ENCODE measurements around the gene SMIM13.
A peak's percentile ranks its signal among the peaks of the same experiment; 100 is the strongest.
"Not testable (repeated sequence)": the region's sequence is repeated elsewhere in the genome, so short reads cannot be mapped to it uniquely, and the experiment has no call there.

Gene SMIM13

DNA sequence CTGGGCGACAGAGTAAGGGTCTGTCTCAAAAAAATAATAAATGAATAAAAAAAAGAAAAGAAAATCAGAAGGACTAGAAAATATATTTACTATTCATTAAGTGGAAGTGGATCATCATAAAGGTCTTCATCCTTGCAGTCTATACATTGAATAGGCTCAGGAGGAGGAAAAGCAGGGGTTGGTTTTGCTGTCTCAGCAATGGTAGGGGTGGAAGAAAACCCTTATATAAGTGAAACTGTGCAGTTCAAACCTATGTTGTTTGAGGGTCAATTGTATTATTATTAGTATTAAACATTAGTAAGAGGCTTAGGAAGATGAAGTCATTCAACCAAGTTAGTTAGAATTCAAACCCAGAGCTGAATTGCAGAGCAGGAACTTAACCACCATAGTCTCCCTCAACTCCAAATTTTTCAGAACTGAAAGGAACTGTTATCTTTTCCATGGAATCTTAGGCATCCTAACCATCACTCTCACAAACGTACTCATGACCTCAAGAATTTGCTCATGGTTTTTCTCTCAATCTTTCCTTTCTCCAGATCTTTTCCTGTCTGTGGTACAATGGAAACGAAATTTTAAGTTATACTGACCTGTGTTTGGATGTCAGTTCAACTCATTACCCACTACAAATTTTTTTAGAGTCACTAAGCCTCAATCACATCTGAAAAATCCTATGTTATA is 7.7 kb upstream of the SMIM13 start:
- no peaks in the 10 kb centered on the region for H3K36me3 ChIP-seq (ENCODE audit: control insufficient read depth, low read length)

GRCh38 chr6:11087141-11087812 is 6.4 kb upstream of the SMIM13 start:
- H3F3A ChIP-seq (ENCODE audit: control insufficient read depth, insufficient read depth); H3K27me3 ChIP-seq (ENCODE audit: control insufficient read depth, low read length); H3K9me2 ChIP-seq (replicated peaks; ENCODE audit: control insufficient read depth, low read length); H3K27ac ChIP-seq (ENCODE audit: low read depth, low read length); H4K20me1 ChIP-seq (ENCODE audit: control insufficient read depth, insufficient read depth, low read depth, low read length); H3K4me3 ChIP-seq (ENCODE audit: low read length); H3K9me3 ChIP-seq (ENCODE audit: control insufficient read depth, insufficient read depth, low read length); H3K4me2 ChIP-seq (ENCODE audit: low read length); H3K36me3 ChIP-seq (ENCODE audit: control insufficient read depth, low read length); H3K79me2 ChIP-seq (ENCODE audit: control insufficient read depth, low read length): not testable (repeated sequence)
- peaks cover 12% of the 10 kb centered on the region for H3K4me1 ChIP-seq (ENCODE audit: control insufficient read depth, low read length)

More for the DNA sequence above, 7.7 kb upstream of the SMIM13 start:
- no peaks in the 10 kb centered on the region for H3K9me3 ChIP-seq (ENCODE audit: control insufficient read depth, insufficient read depth, low read length)
- H3K4me2 ChIP-seq (ENCODE audit: low read length), result no peak overlapping the region
- no peak for TF ChIP-seq EZH2phosphoT487 (IDR thresholded peaks at IDR 0.05; ENCODE audit: borderline replicate concordance, low read length)
- H3K4me1 ChIP-seq (ENCODE audit: control insufficient read depth, low read length), result no peaks in the 10 kb centered on the region
- H3K79me2 ChIP-seq (ENCODE audit: control insufficient read depth, low read length), result no peaks in the 10 kb centered on the region
- H3K27ac ChIP-seq (ENCODE audit: low read depth, low read length), result no peak overlapping the region
- H3K4me3 ChIP-seq (ENCODE audit: low read length), result no peak overlapping the region
- H4K20me1 ChIP-seq (ENCODE audit: control insufficient read depth, insufficient read depth, low read depth, low read length), result no peaks in the 10 kb centered on the region
- no peaks in the 10 kb centered on the region for H3K9me2 ChIP-seq (replicated peaks; ENCODE audit: control insufficient read depth, low read length)
- H3F3A ChIP-seq (ENCODE audit: control insufficient read depth, insufficient read depth), result no peaks in the 10 kb centered on the region
- no peaks in the 10 kb centered on the region for H3K27me3 ChIP-seq (ENCODE audit: control insufficient read depth, low read length)

DNA sequence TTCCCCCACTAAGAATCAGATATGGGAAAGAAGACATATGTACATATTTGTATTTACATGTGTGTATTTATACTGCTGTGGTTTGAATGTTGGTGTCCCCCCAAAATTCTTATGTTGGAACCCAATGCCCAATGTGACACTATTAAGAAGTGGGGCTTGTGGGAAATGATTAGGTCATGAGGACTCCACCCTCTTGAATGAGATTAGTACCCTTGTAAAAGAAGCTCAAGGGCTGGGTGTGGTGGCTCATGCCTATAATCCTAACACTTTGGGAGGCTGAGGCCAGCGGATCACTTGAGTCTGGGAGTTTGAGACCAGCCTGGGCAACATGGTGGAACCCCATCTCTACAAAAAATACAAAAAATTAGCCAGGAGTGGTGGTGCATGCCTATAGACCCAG is 3.9 kb upstream of the SMIM13 start:
- no peaks in the 10 kb centered on the region for H3K9me2 ChIP-seq (replicated peaks; ENCODE audit: control insufficient read depth, low read length)
- H3K9me3 ChIP-seq (ENCODE audit: control insufficient read depth, insufficient read depth, low read length), result no peaks in the 10 kb centered on the region
- no peaks in the 10 kb centered on the region for H3K27me3 ChIP-seq (ENCODE audit: control insufficient read depth, low read length)
- TF ChIP-seq CTCF (IDR thresholded peaks at IDR 0.05; ENCODE audit: low read depth, low read length, poor library complexity, severe bottlenecking) (no peak), EZH2phosphoT487 (IDR thresholded peaks at IDR 0.05; ENCODE audit: borderline replicate concordance, low read length) (no peak)
- no peaks in the 10 kb centered on the region for H4K20me1 ChIP-seq (ENCODE audit: control insufficient read depth, insufficient read depth, low read depth, low read length)
- H3K4me2 ChIP-seq (ENCODE audit: low read length), result no peak overlapping the region
- no peak overlapping the region for H3K27ac ChIP-seq (ENCODE audit: low read depth, low read length)
- no peak overlapping the region for H3K4me3 ChIP-seq (ENCODE audit: low read length)
- H3K79me2 ChIP-seq (ENCODE audit: control insufficient read depth, low read length), result peaks cover 6% of the 10 kb centered on the region
- H3K36me3 ChIP-seq (ENCODE audit: control insufficient read depth, low read length), result no peaks in the 10 kb centered on the region
- peaks cover 20% of the 10 kb centered on the region for H3K4me1 ChIP-seq (ENCODE audit: control insufficient read depth, low read length)
- no peaks in the 10 kb centered on the region for H3F3A ChIP-seq (ENCODE audit: control insufficient read depth, insufficient read depth)

- not testable (repeated sequence) for H3F3A ChIP-seq (ENCODE audit: control insufficient read depth, insufficient read depth); H3K27ac ChIP-seq (ENCODE audit: low read depth, low read length)
Observed at GRCh38 chr6:11091141-11091540, 2.5 kb upstream of the SMIM13 start.

More at GRCh38 chr6:11091141-11091540, 2.5 kb upstream of the SMIM13 start:
- Histone ChIP-seq H3K4me1 (ENCODE audit: control insufficient read depth, low read length) (peaks cover 29% of the 10 kb centered on the region), H3K79me2 (ENCODE audit: control insufficient read depth, low read length) (peaks cover 21% of the 10 kb centered on the region), H3K4me2 (ENCODE audit: low read length) (0 out of 2 replicates have a peak overlapping the region, but pooled peaks have one; percentile 16)
- not testable (repeated sequence) for H3K27me3 ChIP-seq (ENCODE audit: control insufficient read depth, low read length); H3K4me3 ChIP-seq (ENCODE audit: low read length); H3K36me3 ChIP-seq (ENCODE audit: control insufficient read depth, low read length); H4K20me1 ChIP-seq (ENCODE audit: control insufficient read depth, insufficient read depth, low read depth, low read length); H3K9me2 ChIP-seq (replicated peaks; ENCODE audit: control insufficient read depth, low read length); H3K9me3 ChIP-seq (ENCODE audit: control insufficient read depth, insufficient read depth, low read length)

Data from DOHH2 (cell line).